ENCODE results near the gene RBM12.

The RBM12 gene

DNA sequence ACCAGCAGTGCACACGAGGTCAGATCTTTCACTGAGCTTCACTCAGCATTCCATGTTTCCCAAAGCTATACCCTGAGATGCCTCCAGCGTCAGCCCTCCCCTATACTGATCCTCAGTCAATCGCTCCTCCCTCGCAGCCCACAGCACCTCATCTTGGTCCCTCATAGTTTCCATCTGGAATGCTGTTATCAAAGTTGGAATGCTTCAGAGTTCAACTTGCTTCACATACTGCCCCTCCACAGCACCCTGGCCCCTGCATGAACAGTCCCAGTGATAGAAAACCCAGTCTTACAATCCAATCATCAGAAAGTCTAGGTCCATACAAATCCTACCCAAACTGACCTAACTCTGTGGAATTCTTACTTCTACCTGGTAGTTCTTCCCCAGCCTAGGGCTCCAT lies 29.0 kb downstream of the RBM12 start:
- H3K27ac ChIP-seq (ENCODE audit: low read depth, low read length) = no peak overlapping the region
- no peaks in the 10 kb centered on the region for H3K9me3 ChIP-seq (ENCODE audit: control insufficient read depth, insufficient read depth, low read depth, low read length)
- no peak overlapping the region for H3K9ac ChIP-seq (ENCODE audit: low read length)
- H3K4me1 ChIP-seq (ENCODE audit: control insufficient read depth, insufficient read depth, low read length) = peaks cover 5% of the 10 kb centered on the region
- H3K27me3 ChIP-seq (ENCODE audit: control insufficient read depth, insufficient read depth, low read length) = no peaks in the 10 kb centered on the region
- no peak overlapping the region for H3K4me3 ChIP-seq (ENCODE audit: low read depth, low read length)
- peaks cover 23% of the 10 kb centered on the region for H3K36me3 ChIP-seq (ENCODE audit: control insufficient read depth, insufficient read depth, low read length)

DNA sequence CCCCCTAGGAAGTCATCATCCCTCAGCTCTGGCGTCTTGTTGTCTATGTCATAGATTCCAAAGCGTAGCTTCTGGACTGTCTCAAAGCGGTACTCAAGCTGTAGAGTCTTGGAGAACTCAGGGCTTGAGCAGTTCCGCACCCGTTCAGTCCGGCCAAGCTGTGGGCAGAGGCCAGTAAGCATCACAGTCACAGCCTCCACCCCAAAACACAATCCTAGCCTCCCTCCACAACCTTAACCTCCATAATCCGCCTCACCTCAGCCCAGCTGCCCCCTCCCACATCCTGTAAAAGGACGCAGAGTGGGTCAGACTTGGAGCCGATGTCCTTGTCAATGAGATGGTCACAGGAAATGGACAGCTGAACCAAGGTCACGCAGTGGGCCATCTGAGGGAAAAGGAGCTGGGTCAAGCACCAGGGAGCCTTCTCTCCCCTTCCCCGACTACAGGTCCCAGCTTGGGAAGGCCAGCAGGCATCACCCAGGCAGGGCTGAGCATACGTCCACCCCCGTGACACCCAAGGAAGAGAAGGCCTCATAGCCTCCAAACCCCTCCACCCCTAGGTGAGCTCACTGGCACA lies 32.1 kb downstream of the RBM12 start:
- H3K9me3 ChIP-seq (ENCODE audit: control insufficient read depth, insufficient read depth, low read depth, low read length) = no peaks in the 10 kb centered on the region
- H3K27ac ChIP-seq (ENCODE audit: low read depth, low read length) = no peak overlapping the region
- H3K4me1 ChIP-seq (ENCODE audit: control insufficient read depth, insufficient read depth, low read length) = no peaks in the 10 kb centered on the region; the same call in 1 of the 2 replicates
- H3K36me3 ChIP-seq (ENCODE audit: control insufficient read depth, insufficient read depth, low read length) = peaks cover 50% of the 10 kb centered on the region
- no peak overlapping the region for H3K4me3 ChIP-seq (ENCODE audit: low read depth, low read length)
- no peaks in the 10 kb centered on the region for H3K27me3 ChIP-seq (ENCODE audit: control insufficient read depth, insufficient read depth, low read length)
- H3K9ac ChIP-seq (ENCODE audit: low read length) = no peak overlapping the region

DNA sequence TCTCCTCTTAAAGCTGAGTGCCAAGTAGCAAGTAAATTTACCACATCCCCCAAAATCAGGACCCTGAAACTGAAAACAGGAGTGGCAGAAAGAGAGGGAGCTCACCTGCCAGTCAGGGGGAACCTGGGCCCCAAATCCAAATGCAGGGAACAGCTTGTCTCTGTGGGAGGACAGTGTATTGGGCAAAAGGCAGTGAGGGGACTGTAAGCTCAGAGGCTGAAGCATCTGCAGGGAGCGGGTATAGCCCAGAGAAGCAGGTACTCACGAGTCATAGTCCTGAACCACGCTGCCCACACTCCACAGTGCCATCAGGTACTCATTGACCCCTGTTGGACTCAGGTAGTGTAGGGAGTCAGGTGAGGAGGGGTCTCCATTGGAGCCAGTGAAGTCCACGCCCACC lies 34.1 kb downstream of the RBM12 start:
- Histone ChIP-seq H3K27ac (ENCODE audit: low read depth, low read length) (no peak overlapping the region), H3K36me3 (ENCODE audit: control insufficient read depth, insufficient read depth, low read length) (peaks cover 68% of the 10 kb centered on the region), H3K4me1 (ENCODE audit: control insufficient read depth, insufficient read depth, low read length) (no peaks in the 10 kb centered on the region), H3K27me3 (ENCODE audit: control insufficient read depth, insufficient read depth, low read length) (no peaks in the 10 kb centered on the region), H3K9me3 (ENCODE audit: control insufficient read depth, insufficient read depth, low read depth, low read length) (no peaks in the 10 kb centered on the region), H3K4me3 (ENCODE audit: low read depth, low read length) (no peak overlapping the region), H3K9ac (ENCODE audit: low read length) (no peak overlapping the region)

DNA sequence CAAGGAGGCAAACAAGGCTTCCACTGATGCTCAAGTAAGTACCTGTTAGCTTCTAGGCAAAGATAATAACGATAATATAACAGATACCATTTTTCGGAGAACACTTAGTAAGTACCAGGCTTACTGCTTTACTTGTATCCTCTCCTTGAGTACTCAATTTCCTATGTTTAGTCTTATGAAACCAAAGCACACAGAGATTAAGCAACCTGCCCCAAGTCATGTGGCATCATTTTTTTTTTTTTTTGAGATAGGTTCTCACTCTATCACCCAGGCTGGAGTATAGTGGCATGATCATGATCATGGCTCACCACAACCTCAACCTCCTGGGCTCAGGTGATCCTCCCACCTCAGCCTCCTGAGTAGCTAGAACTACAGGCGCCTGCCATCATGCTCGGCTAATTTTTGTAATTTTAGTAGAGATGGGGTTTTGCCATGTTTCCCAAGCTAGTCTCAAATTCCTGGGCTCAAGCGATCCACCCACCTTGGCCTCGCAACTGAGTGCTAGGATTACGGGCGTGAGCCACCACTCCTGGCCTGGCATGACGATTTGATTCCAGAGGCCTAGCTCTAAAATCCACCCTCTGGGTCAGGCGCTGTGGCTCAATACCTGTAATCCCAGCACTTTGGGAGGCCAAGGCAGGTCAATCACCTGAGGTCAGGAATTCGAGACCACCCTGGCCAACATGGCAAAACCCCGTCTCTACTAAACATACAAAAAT lies 35.1 kb downstream of the RBM12 start:
- Histone ChIP-seq H3K9ac (ENCODE audit: low read length) (no peak overlapping the region), H3K27ac (ENCODE audit: low read depth, low read length) (no peak overlapping the region), H3K4me3 (ENCODE audit: low read depth, low read length) (no peak overlapping the region), H3K9me3 (ENCODE audit: control insufficient read depth, insufficient read depth, low read depth, low read length) (no peaks in the 10 kb centered on the region), H3K36me3 (ENCODE audit: control insufficient read depth, insufficient read depth, low read length) (peaks cover 76% of the 10 kb centered on the region), H3K27me3 (ENCODE audit: control insufficient read depth, insufficient read depth, low read length) (no peaks in the 10 kb centered on the region), H3K4me1 (ENCODE audit: control insufficient read depth, insufficient read depth, low read length) (no peaks in the 10 kb centered on the region)

DNA sequence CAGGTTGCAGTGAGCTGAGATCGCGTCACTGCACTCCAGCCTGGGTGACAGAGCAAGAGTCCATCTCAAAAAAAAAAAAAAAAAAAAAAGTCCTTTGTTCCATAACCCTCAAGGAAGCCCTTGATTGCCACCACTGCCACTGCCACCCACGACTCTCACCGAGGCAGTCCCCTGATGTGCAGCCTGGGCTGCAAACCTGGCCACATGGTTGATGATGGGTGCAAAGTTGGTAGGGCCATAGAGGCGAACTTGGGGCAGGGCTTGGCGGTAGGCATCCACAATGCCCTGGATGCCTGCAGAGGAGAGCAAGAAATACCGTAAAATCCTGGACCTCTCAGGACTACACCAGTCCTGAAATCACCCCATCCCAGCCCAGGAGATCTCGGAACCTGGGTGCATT lies 37.6 kb downstream of the RBM12 start:
- peaks cover 67% of the 10 kb centered on the region for H3K36me3 ChIP-seq (ENCODE audit: control insufficient read depth, insufficient read depth, low read length)

DNA sequence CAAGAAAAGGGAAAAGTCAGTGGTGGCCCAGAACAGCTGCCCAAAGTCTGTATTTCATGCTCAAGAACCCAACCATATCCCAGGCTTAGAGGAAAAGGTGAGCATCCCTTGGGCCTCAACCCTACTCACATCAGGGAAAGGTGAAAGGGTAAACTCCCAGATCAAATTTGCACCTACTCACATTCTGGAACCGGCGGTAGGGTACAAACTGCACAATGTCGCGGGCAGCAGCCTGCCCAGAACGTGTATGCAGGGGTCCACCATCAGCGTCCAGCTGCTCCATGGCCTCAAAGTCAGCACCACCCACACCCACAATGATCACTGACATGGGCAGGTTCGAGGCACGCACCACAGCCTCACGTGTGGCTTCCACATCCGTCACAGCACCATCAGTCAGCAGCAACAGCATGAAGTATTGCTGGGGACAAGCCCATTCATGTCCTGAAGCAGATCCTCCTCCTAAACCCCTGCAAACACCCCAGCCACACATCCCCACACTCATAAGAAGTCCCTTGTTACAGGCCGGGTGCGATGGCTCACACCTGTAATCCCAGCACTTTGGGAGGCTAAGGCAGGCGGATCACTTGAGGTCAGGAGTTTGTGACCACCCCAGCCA lies 38.2 kb downstream of the RBM12 start:
- H3K27me3 ChIP-seq (ENCODE audit: control insufficient read depth, insufficient read depth, low read length) = no peaks in the 10 kb centered on the region
- no peak overlapping the region for H3K9ac ChIP-seq (ENCODE audit: low read length)
- no peak overlapping the region for H3K27ac ChIP-seq (ENCODE audit: low read depth, low read length)
- no peaks in the 10 kb centered on the region for H3K9me3 ChIP-seq (ENCODE audit: control insufficient read depth, insufficient read depth, low read depth, low read length)
- H3K4me3 ChIP-seq (ENCODE audit: low read depth, low read length) = no peak overlapping the region
- no peaks in the 10 kb centered on the region for H3K4me1 ChIP-seq (ENCODE audit: control insufficient read depth, insufficient read depth, low read length)
- peaks cover 61% of the 10 kb centered on the region for H3K36me3 ChIP-seq (ENCODE audit: control insufficient read depth, insufficient read depth, low read length)

More for the DNA sequence above, 37.6 kb downstream of the RBM12 start:
- no peaks in the 10 kb centered on the region for H3K27me3 ChIP-seq (ENCODE audit: control insufficient read depth, insufficient read depth, low read length)
- H3K4me3 ChIP-seq (ENCODE audit: low read depth, low read length) = no peak overlapping the region
- no peak overlapping the region for H3K27ac ChIP-seq (ENCODE audit: low read depth, low read length)
- H3K9me3 ChIP-seq (ENCODE audit: control insufficient read depth, insufficient read depth, low read depth, low read length) = no peaks in the 10 kb centered on the region
- no peaks in the 10 kb centered on the region for H3K4me1 ChIP-seq (ENCODE audit: control insufficient read depth, insufficient read depth, low read length)
- no peak overlapping the region for H3K9ac ChIP-seq (ENCODE audit: low read length)

DNA sequence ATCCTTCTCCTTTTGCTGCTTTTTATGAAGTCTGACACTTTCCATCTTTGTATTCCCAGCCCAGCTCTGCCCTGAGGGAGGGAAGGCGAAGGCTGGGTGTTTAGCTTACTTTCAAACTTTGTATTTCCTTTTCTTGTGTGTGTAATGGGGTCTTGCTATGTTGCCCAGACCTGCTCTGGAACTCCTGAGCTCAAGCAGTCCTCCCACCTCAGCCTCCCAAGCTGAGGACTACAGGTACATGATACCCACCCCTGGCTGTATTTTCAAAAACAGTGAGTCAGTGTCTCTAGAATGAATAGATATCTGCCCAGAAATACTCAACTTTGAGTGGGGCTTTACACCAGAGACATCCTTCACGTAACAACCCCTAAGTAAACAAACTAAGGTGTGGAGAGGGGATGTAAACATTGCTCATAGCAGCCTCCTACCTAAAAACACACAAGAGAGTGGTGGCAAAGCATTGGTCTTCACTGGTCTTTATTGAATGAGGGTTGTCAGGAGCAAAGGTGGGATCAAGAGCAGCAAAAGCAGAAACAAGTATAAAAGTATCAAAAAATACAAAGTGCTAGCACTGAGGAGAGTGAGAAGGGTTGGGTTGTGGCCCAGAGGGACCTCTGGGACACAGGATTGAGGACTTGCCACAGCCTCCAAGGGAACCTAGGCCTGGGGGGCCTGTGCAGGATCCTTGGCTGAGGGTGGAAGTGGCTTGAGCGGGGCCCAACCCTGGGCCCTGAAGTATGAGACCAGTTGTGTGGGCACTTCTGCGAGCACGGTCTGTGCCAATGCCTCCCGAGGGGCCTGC lies 38.9 kb downstream of the RBM12 start:
- Histone ChIP-seq H3K9me3 (ENCODE audit: control insufficient read depth, insufficient read depth, low read depth, low read length) (no peaks in the 10 kb centered on the region), H3K9ac (ENCODE audit: low read length) (no peak overlapping the region), H3K27me3 (ENCODE audit: control insufficient read depth, insufficient read depth, low read length) (no peaks in the 10 kb centered on the region), H3K27ac (ENCODE audit: low read depth, low read length) (no peak overlapping the region), H3K36me3 (ENCODE audit: control insufficient read depth, insufficient read depth, low read length) (peaks cover 57% of the 10 kb centered on the region), H3K4me3 (ENCODE audit: low read depth, low read length) (no peak overlapping the region), H3K4me1 (ENCODE audit: control insufficient read depth, insufficient read depth, low read length) (no peaks in the 10 kb centered on the region)

DNA sequence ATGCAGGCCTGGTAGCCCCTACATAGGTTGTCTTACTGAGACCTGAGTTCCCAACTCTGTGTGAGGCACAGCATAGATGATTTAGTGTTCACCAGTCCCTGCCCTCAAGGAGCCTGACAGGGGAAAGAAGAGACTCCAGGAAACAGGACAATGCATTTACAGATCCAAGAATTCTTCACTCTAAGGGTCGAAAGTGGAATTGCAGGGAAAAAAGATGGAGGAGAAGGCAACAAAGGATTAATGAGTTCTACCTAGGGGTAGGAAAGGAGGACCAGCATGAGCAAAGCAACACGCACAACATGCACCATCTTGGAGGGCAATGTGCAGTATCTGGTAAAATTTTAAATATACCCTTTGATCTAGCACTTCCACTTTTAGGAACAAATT lies 43.1 kb downstream of the RBM12 start:
- Histone ChIP-seq H3K27ac (ENCODE audit: low read depth, low read length) (no peak overlapping the region), H3K27me3 (ENCODE audit: control insufficient read depth, insufficient read depth, low read length) (peaks cover 11% of the 10 kb centered on the region), H3K4me3 (ENCODE audit: low read depth, low read length) (no peak overlapping the region), H3K9ac (ENCODE audit: low read length) (no peak overlapping the region), H3K9me3 (ENCODE audit: control insufficient read depth, insufficient read depth, low read depth, low read length) (no peaks in the 10 kb centered on the region), H3K4me1 (ENCODE audit: control insufficient read depth, insufficient read depth, low read length) (peaks cover 17% of the 10 kb centered on the region), H3K36me3 (ENCODE audit: control insufficient read depth, insufficient read depth, low read length) (peaks cover 20% of the 10 kb centered on the region)

DNA sequence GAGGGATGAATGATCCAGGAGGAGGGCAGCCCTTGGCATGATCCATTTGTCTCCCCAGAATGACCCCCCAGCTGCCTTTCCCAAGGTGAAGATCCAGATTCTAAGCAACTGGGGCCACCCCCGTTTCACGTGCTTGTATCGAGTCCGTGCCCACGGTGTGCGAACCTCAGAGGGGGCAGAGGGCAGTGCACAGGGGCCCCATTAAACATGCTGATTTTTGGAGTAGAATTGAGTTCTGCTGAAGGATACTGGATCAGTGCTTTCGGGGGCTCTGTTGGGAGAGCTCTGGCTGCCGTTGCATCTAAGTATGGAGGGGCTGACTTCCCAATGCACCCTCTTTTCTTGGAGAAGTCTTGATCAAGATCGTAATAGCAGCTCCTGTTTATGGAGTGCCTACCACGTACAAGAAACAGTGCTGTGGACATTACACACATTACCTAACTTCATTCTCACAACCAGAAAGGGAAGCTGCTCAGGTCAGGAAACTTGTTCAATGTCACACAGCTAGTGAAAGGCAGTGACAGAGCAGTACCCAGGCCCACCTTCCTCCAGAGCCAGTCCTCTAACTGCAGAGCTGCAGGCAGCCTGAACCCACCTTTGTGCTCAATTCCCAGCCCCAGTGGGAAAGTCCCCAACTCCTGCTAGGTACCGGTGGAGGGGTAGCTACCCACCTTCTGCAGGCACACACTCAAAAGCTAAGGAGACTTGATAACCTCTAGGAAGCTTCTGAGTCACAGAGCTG lies 43.7 kb downstream of the RBM12 start:
- H3K36me3 ChIP-seq (ENCODE audit: control insufficient read depth, insufficient read depth, low read length) = peaks cover 14% of the 10 kb centered on the region
- H3K9me3 ChIP-seq (ENCODE audit: control insufficient read depth, insufficient read depth, low read depth, low read length) = no peaks in the 10 kb centered on the region
- peaks cover 17% of the 10 kb centered on the region for H3K4me1 ChIP-seq (ENCODE audit: control insufficient read depth, insufficient read depth, low read length)
- no peak overlapping the region for H3K9ac ChIP-seq (ENCODE audit: low read length)
- no peak overlapping the region for H3K27ac ChIP-seq (ENCODE audit: low read depth, low read length)
- H3K4me3 ChIP-seq (ENCODE audit: low read depth, low read length) = no peak overlapping the region
- H3K27me3 ChIP-seq (ENCODE audit: control insufficient read depth, insufficient read depth, low read length) = peaks cover 11% of the 10 kb centered on the region

DNA sequence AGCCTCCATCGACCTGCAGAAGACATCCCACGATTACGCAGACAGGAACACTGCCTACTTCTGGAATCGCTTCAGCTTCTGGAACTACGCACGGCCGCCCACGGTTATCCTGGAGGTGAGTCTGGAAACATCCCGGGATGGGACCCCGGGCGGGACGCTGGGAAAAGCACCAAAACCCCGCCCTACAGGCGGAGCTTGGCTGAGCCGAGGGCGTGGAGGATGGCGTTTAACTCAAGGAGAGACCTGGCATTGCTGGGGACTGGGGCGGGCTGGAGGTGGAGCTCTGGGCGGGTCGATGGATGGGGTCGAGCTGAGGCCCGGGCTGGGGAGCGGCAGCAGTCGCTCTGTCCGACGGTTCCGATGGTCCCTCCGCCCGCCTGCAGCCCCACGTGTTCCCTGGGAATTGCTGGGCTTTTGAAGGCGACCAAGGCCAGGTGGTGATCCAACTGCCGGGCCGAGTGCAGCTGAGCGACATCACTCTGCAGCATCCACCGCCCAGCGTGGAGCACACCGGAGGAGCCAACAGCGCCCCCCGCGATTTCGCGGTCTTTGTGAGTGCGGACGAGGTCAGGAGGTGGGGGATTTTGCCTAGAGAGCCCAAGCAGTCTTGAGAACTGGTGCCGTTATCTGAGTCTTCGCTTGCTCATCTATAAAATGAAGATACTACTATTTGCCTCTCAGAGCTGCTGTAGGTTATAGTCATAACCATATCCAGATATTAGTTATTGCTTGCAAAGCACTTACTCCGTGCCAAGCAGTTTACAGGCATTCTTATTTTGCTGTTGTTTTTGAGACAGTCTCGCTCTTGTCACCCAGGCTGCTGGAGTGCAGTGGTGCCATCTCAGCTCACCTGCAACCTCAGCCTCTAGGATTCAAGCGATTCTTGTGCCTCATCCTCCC lies 45.3 kb downstream of the RBM12 start:
- H3K36me3 ChIP-seq (ENCODE audit: control insufficient read depth, insufficient read depth, low read length) = peaks cover 3% of the 10 kb centered on the region; the same call in 1 of the 2 replicates
- H3K27ac ChIP-seq (ENCODE audit: low read depth, low read length) = no peak overlapping the region
- H3K27me3 ChIP-seq (ENCODE audit: control insufficient read depth, insufficient read depth, low read length) = peaks cover 11% of the 10 kb centered on the region
- H3K9ac ChIP-seq (ENCODE audit: low read length) = no peak overlapping the region
- H3K4me3 ChIP-seq (ENCODE audit: low read depth, low read length) = peak overlapping the region; percentile 70
- H3K9me3 ChIP-seq (ENCODE audit: control insufficient read depth, insufficient read depth, low read depth, low read length) = no peaks in the 10 kb centered on the region
- peaks cover 17% of the 10 kb centered on the region for H3K4me1 ChIP-seq (ENCODE audit: control insufficient read depth, insufficient read depth, low read length)
